K562 (cell line): Measurements from ENCODE around the gene OTULIN. TPM values are rescaled to one million over a fixed set of nuclear protein-coding genes. Genes with fewer than 3 reads are reported as not detected.

Experiments used
- ATAC-seq: fragments of 200-7000 bp; cut with Tn5 transposase; 3 replicates; pipeline ENCODE4 v1.9.1; 2020; ENCODE audit warnings: moderate library complexity
- BruUV-seq: library from RNA; stranded (reverse); fragments of 400-500 nt; replicated peaks from 2 replicates; lab custom pipeline; 2021; lab: Mats Ljungman, UMichigan
- CTCF ChIA-PET: fragments of 300-600 bp; formaldehyde crosslinking; extraction: SDS; loops from one replicate; lab custom pipeline; 2021; ENCODE audit warnings: low intra/inter-chr PET ratio; lab: Yijun Ruan, JAX
- POLR2A ChIA-PET: fragments of 300-600, 350-650 bp; sonication (Branson Sonifier 250); formaldehyde crosslinking; extraction: SDS; loops from one replicate; lab custom pipeline; 2021; ENCODE audit warnings: antibody characterized with exemption, inconsistent platforms; lab: Yijun Ruan, JAX
- DNase-seq, 4 experiments: peaks; one replicate each; pipeline versions ENCODE4 v3.0.0 to v3.0.0-alpha.2; 2011 to 2018; ENCODE audit warnings: low spot score in 3 of 4, mixed read lengths in 3 of 4; ENCODE audit errors: extremely low read depth in 1 of 4
- FAIRE-seq: peaks from 2 replicates; lab custom pipeline; 2011; peaks lifted over from hg19 to GRCh38; lab: Jason Lieb, UNC
- H2AFZ ChIP-seq: 2 replicates; pipeline ENCODE4 v1.6.0; 2011; ENCODE audit warnings: low read depth, low read length, control low read depth, inconsistent platforms
- H3K27ac ChIP-seq: fragments of 200-600 bp; 3 replicates; pipeline ENCODE4 v1.8.0; 2011; ENCODE audit warnings: low read depth, mild to moderate bottlenecking, control low read depth, inconsistent platforms, low read length, moderate library complexity, mixed read lengths; ENCODE audit errors: extremely low read depth
- H3K27me3 ChIP-seq, 2 experiments: fragments of 300-600 bp in 1 of 2; 2 replicates in 1 of 2; 3 replicates in 1 of 2; pipeline versions ENCODE4 v1.6.0 to v1.8.0; 2011; ENCODE audit warnings: inconsistent platforms in 2 of 2, low read length in 2 of 2, mild to moderate bottlenecking in 1 of 2, mixed read lengths in 1 of 2, moderate library complexity in 1 of 2; ENCODE audit not compliant: control insufficient read depth in 2 of 2, insufficient read depth in 2 of 2
- H3K36me3 ChIP-seq: fragments of 300-600 bp; 3 replicates; pipeline ENCODE4 v1.8.0; 2011; ENCODE audit warnings: mild to moderate bottlenecking, low read length, inconsistent platforms; ENCODE audit not compliant: control insufficient read depth, insufficient read depth
- H3K4me1 ChIP-seq, 2 experiments: fragments of 200-600 bp in 1 of 2; replicated peaks in 1 of 2; 2 replicates in 1 of 2; 3 replicates in 1 of 2; pipeline versions ENCODE4 v1.5.1 to v1.8.0; 2011; ENCODE audit warnings: inconsistent platforms in 2 of 2, low read length in 2 of 2, mild to moderate bottlenecking in 1 of 2, mixed read lengths in 1 of 2, moderate library complexity in 1 of 2; ENCODE audit not compliant: control insufficient read depth in 2 of 2, insufficient read depth in 2 of 2
- H3K4me2 ChIP-seq: 2 replicates; pipeline ENCODE4 v1.6.1; 2011; ENCODE audit warnings: low read length, control low read depth, inconsistent platforms, mixed read lengths; ENCODE audit not compliant: insufficient read depth
- H3K4me3 ChIP-seq: fragments of 200-600 bp; sonication (generic), shearing (Covaris generic); 2 replicates; pipeline ENCODE4 v1.5.1; 2016; ENCODE audit warnings: control low read depth, inconsistent platforms
- H3K79me2 ChIP-seq: fragments of 200-600 bp; 3 replicates; pipeline ENCODE4 v1.8.0; 2011; ENCODE audit warnings: low read length, inconsistent platforms; ENCODE audit not compliant: control insufficient read depth, insufficient read depth
- H3K9ac ChIP-seq, 2 experiments: 2 replicates each; pipeline versions ENCODE4 v1.6.0 to v1.6.1; 2011; ENCODE audit warnings: low read depth in 2 of 2, low read length in 2 of 2, control low read depth in 1 of 2, inconsistent platforms in 1 of 2, mild to moderate bottlenecking in 1 of 2, mixed read lengths in 1 of 2; ENCODE audit not compliant: insufficient read depth in 1 of 2
- H3K9me1 ChIP-seq: one replicate; pipeline ENCODE4 v1.6.0; 2011; ENCODE audit warnings: inconsistent platforms, mild to moderate bottlenecking, low read length, moderate library complexity; ENCODE audit not compliant: control insufficient read depth, insufficient read depth
- H3K9me3 ChIP-seq: replicated peaks from 2 replicates; pipeline ENCODE4 v1.5.1; 2011; ENCODE audit warnings: low read depth, low read length, inconsistent platforms; ENCODE audit not compliant: control insufficient read depth, insufficient read depth
- H4K20me1 ChIP-seq: replicated peaks from 2 replicates; pipeline ENCODE4 v1.6.1; 2011; ENCODE audit warnings: low read length, inconsistent platforms, mixed read lengths; ENCODE audit not compliant: control insufficient read depth, insufficient read depth
- C11orf30 ChIP-seq: fragments of 450-650 bp; IDR thresholded peaks from 2 replicates; pipeline ENCODE4 v1.6.1; 2016; ENCODE audit warnings: low read depth, mild to moderate bottlenecking
- TRIM28 ChIP-seq: fragments of 450-650 bp; IDR thresholded peaks from 2 replicates; pipeline ENCODE4 v1.6.1; 2017
- WGBS: fragments of 100-300 bp; shearing (Covaris generic); methylation state at CpG from one replicate; pipeline ENCODE4 v1.1.6; 2016; ENCODE audit warnings: low coverage, mixed read lengths; ENCODE audit not compliant: insufficient coverage; ENCODE audit errors: missing lambda C conversion rate; 5-methylcytosine and 5-hydroxymethylcytosine counted together
- in situ Hi-C: fragments of 300-500 bp; cut with MboI; formaldehyde crosslinking; loops from 4 replicates; pipeline ENCODE4 v1.15.0; 2018; ENCODE audit warnings: inconsistent platforms, mixed read lengths
- intact Hi-C: fragments of 100-400 bp; cut with micrococcal nuclease; formaldehyde crosslinking; loops from 2 replicates; pipeline ENCODE4 v1.14.2; 2022
- polyA plus RNA-seq, 8 experiments: library from polyadenylated mRNA; depleted of rRNA in 4 of 8; stranded (reverse) in 5 of 8; unstranded in 3 of 8; fragments of >200 nt; fragmentation: Nextera tagmentation in 2 of 8; fragmentation: Illumina TruSeq in 1 of 8; extraction: Ambion mirVana in 2 of 8; extraction: Trizol in 1 of 8; gene quantifications; 2 replicates each; pipeline versions ENCODE4 v1.2.1 to v1.2.3, GENCODE V29; 2011 to 2014; ENCODE audit warnings: inconsistent platforms in 1 of 8, missing spikeins in 1 of 8
- total RNA-seq, 7 experiments: library from RNA; depleted of rRNA in 6 of 7; stranded (reverse); fragments of >200 nt in 6 of 7; fragmentation: Illumina TruSeq in 2 of 7; extraction: Trizol in 2 of 7; gene quantifications; 2 replicates each; pipeline versions ENCODE4 v1.2.1 to v1.2.3, GENCODE V29; 2011 to 2021; ENCODE audit warnings: low replicate concordance in 1 of 7
- TF ChIP-seq, protein P1 (sequence below): fragments of 250-450 bp; sonication (Bioruptor Pico); IDR thresholded peaks from 2 replicates; pipeline ENCODE4 v1.5.0; 2020; ENCODE audit warnings: mild to moderate bottlenecking
- TF ChIP-seq, protein P2 (sequence below): fragments of 450-650 bp; IDR thresholded peaks from 2 replicates; pipeline ENCODE4 v1.6.1; 2018; ENCODE audit warnings: mild to moderate bottlenecking, low read depth; ENCODE audit not compliant: partially characterized antibody
- TF ChIP-seq, protein P3 (sequence below): fragments of 250-450 bp; sonication (Bioruptor Pico); IDR thresholded peaks from 2 replicates; pipeline ENCODE4 v1.5.0; 2021

OTULIN gene
- total and polyA plus RNA-seq, 9 of the 15 experiments (the other 6 are each of a cell fraction or from before 2014, with no cell fraction given) = 3.3 to 33.6 (median 20.1) TPM

DNA sequence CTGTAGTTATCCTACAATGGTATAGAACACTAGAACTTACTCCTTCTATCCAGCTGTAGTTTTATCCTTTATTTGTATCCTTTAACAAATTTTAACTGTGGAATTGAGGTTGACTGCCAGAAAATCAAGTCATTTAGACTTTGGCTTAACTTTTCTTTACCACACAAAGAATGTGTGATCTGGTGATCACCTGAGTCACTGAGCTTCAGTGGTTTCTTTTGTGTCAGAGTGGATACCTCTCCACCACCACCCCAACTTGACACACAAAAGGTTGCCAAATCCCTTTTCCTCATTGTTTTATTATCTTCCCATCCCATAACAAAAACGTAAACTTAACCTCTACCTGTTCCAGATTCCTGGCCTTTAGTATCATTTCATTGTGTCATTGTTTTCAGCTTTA is 5.5 kb downstream of the OTULIN start:
- no peak overlapping the region for H3K9ac ChIP-seq
- WGBS = 88% methylated on average over 1 of the region's 1 CpG
- CTCF ChIA-PET = no interaction called here

More for the DNA sequence above, 5.5 kb downstream of the OTULIN start:
- Histone ChIP-seq H3K36me3 (peaks cover 30% of the 10 kb centered on the region; the same call in 1 of the 3 replicates), H2AFZ (no peak overlapping the region), H3K79me2 (peaks cover 97% of the 10 kb centered on the region), H3K27ac (no peak overlapping the region), H3K4me2 (no peak overlapping the region), H3K9me1 (no peaks in the 10 kb centered on the region), H3K4me1 (peaks cover 7 to 18% of the 10 kb centered on the region in 2 experiments), H4K20me1 (peaks cover 14% of the 10 kb centered on the region; the same call in 1 of the 2 replicates), H3K27me3 (no peaks in the 10 kb centered on the region), H3K9me3 (no peaks in the 10 kb centered on the region), H3K4me3 (no peak overlapping the region)
- no TSS peak for BruUV-seq
- FAIRE-seq (no peak), ATAC-seq (no peak), DNase-seq (no peak)
- POLR2A ChIA-PET = interaction anchor here (1.4 kb wide), 1 partner anchor 8 kb away, joined by 5 read pairs; no protein-coding TSS in a partner anchor
- in situ Hi-C loops = loop anchor here (10.0 kb wide), 1 partner anchor 665 kb away; no protein-coding TSS in a partner anchor
- TF ChIP-seq, protein P1, sequence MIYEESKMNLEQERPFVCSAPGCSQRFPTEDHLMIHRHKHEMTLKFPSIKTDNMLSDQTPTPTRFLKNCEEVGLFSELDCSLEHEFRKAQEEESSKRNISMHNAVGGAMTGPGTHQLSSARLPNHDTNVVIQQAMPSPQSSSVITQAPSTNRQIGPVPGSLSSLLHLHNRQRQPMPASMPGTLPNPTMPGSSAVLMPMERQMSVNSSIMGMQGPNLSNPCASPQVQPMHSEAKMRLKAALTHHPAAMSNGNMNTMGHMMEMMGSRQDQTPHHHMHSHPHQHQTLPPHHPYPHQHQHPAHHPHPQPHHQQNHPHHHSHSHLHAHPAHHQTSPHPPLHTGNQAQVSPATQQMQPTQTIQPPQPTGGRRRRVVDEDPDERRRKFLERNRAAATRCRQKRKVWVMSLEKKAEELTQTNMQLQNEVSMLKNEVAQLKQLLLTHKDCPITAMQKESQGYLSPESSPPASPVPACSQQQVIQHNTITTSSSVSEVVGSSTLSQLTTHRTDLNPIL (CRISPR knock-in tag) = no peak
- TF ChIP-seq TRIM28 (no peak), C11orf30 (no peak)
- TF ChIP-seq, protein P2, sequence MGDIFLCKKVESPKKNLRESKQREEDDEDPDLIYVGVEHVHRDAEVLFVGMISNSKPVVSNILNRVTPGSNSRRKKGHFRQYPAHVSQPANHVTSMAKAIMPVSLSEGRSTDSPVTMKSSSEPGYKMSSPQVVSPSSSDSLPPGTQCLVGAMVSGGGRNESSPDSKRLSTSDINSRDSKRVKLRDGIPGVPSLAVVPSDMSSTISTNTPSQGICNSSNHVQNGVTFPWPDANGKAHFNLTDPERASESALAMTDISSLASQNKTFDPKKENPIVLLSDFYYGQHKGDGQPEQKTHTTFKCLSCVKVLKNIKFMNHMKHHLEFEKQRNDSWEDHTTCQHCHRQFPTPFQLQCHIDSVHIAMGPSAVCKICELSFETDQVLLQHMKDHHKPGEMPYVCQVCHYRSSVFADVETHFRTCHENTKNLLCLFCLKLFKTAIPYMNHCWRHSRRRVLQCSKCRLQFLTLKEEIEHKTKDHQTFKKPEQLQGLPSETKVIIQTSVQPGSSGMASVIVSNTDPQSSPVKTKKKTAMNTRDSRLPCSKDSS = no peak
- TF ChIP-seq, protein P3, sequence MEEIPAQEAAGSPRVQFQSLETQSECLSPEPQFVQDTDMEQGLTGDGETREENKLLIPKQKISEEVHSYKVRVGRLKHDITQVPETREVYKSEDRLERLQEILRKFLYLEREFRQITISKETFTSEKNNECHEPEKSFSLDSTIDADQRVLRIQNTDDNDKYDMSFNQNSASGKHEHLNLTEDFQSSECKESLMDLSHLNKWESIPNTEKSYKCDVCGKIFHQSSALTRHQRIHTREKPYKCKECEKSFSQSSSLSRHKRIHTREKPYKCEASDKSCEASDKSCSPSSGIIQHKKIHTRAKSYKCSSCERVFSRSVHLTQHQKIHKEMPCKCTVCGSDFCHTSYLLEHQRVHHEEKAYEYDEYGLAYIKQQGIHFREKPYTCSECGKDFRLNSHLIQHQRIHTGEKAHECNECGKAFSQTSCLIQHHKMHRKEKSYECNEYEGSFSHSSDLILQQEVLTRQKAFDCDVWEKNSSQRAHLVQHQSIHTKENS = no peak
- intact Hi-C loops = no loop called here
